Neutrophil (primary cell): ENCODE measurements around the gene FGR.

Experiments used
- H3K27ac ChIP-seq: fragments of 200-600 bp; sonication (generic); 2 replicates; pipeline ENCODE4 v1.5.1; 2016; ENCODE audit warnings: mild to moderate bottlenecking, moderate library complexity
- H3K27me3 ChIP-seq: fragments of 200-600 bp; sonication (generic); 2 replicates; pipeline ENCODE4 v1.6.0; 2016; ENCODE audit warnings: mild to moderate bottlenecking
- H3K36me3 ChIP-seq: fragments of 200-600 bp; sonication (generic); 2 replicates; pipeline ENCODE4 v1.5.1; 2017
- H3K4me1 ChIP-seq, 2 experiments: fragments of 200-600 bp in 1 of 2; sonication (generic) in 1 of 2; 1 replicate in 1 of 2; 2 replicates in 1 of 2; pipeline versions ENCODE4 v1.5.1 to v1.6.1; 2013 to 2016; ENCODE audit warnings: low read depth in 1 of 2, low read length in 1 of 2, mild to moderate bottlenecking in 1 of 2, moderate library complexity in 1 of 2; ENCODE audit not compliant: control insufficient read depth in 1 of 2, insufficient read depth in 1 of 2
- H3K4me3 ChIP-seq, 2 experiments: fragments of 200-600 bp in 1 of 2; sonication (generic) in 1 of 2; 1 replicate in 1 of 2; 2 replicates in 1 of 2; pipeline ENCODE4 v1.5.1; 2013 to 2016; ENCODE audit warnings: low read depth in 1 of 2, low read length in 1 of 2, mild to moderate bottlenecking in 1 of 2, moderate library complexity in 1 of 2
- H3K9me3 ChIP-seq: fragments of 200-600 bp; sonication (generic); 2 replicates; pipeline ENCODE4 v1.5.1; 2016
- TF ChIP-seq, protein P1 (sequence below): fragments of 200-600 bp; sonication (generic); IDR thresholded peaks from 2 replicates; pipeline ENCODE4 v1.5.1; 2016; ENCODE audit warnings: antibody characterized with exemption

Gene FGR

GRCh38 chr1:27592931-27593677 is 41.9 kb downstream of the FGR start:
- Histone ChIP-seq H3K4me1 (no peaks in the 10 kb centered on the region), H3K4me3 (no peak overlapping the region), H3K27ac (no peak overlapping the region), H3K9me3 (no peaks in the 10 kb centered on the region), H3K27me3 (no peaks in the 10 kb centered on the region), H3K36me3 (no peaks in the 10 kb centered on the region)
- TF ChIP-seq, protein P1, sequence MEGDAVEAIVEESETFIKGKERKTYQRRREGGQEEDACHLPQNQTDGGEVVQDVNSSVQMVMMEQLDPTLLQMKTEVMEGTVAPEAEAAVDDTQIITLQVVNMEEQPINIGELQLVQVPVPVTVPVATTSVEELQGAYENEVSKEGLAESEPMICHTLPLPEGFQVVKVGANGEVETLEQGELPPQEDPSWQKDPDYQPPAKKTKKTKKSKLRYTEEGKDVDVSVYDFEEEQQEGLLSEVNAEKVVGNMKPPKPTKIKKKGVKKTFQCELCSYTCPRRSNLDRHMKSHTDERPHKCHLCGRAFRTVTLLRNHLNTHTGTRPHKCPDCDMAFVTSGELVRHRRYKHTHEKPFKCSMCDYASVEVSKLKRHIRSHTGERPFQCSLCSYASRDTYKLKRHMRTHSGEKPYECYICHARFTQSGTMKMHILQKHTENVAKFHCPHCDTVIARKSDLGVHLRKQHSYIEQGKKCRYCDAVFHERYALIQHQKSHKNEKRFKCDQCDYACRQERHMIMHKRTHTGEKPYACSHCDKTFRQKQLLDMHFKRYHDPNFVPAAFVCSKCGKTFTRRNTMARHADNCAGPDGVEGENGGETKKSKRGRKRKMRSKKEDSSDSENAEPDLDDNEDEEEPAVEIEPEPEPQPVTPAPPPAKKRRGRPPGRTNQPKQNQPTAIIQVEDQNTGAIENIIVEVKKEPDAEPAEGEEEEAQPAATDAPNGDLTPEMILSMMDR = no peak

- no peaks in the 10 kb centered on the region for H3K36me3 ChIP-seq
- no peaks in the 10 kb centered on the region for H3K4me1 ChIP-seq
- H3K27me3 ChIP-seq = no peaks in the 10 kb centered on the region
- no peaks in the 10 kb centered on the region for H3K9me3 ChIP-seq
- H3K27ac ChIP-seq = no peak overlapping the region
- H3K4me3 ChIP-seq = no peak overlapping the region
- TF ChIP-seq, protein P1 = no peak
Measured at GRCh38 chr1:27592232-27592930, 42.6 kb downstream of the FGR start.

GRCh38 chr1:27591622-27592021 is 43.4 kb downstream of the FGR start:
- no peaks in the 10 kb centered on the region for H3K36me3 ChIP-seq
- TF ChIP-seq, protein P1 = no peak
- no peak overlapping the region for H3K4me3 ChIP-seq
- no peak overlapping the region for H3K27ac ChIP-seq
- H3K4me1 ChIP-seq = no peaks in the 10 kb centered on the region
- H3K9me3 ChIP-seq = no peaks in the 10 kb centered on the region
- H3K27me3 ChIP-seq = no peaks in the 10 kb centered on the region

GRCh38 chr1:27590917-27591508 is 44.0 kb downstream of the FGR start:
- H3K4me3 ChIP-seq = no peak overlapping the region
- TF ChIP-seq, protein P1 = no peak
- no peaks in the 10 kb centered on the region for H3K9me3 ChIP-seq
- H3K27ac ChIP-seq = no peak overlapping the region
- no peaks in the 10 kb centered on the region for H3K36me3 ChIP-seq
- H3K27me3 ChIP-seq = no peaks in the 10 kb centered on the region
- no peaks in the 10 kb centered on the region for H3K4me1 ChIP-seq

- H3K27me3 ChIP-seq = no peaks in the 10 kb centered on the region
- no peak overlapping the region for H3K27ac ChIP-seq
- H3K4me1 ChIP-seq = no peaks in the 10 kb centered on the region
- no peaks in the 10 kb centered on the region for H3K36me3 ChIP-seq
- TF ChIP-seq, protein P1 = no peak
- H3K9me3 ChIP-seq = no peaks in the 10 kb centered on the region
- no peak overlapping the region for H3K4me3 ChIP-seq
Measured at GRCh38 chr1:27589841-27590426, 45.1 kb downstream of the FGR start.
